IPS-18a (cell line): Measurements from ENCODE around the gene PPP2R5A.

ENCODE experiments used
- H3K27ac ChIP-seq: one replicate; pipeline ENCODE4 v1.5.1; 2013; ENCODE audit warnings: low read length
- H3K27me3 ChIP-seq: one replicate; pipeline ENCODE4 v1.6.1; 2013; ENCODE audit warnings: mild to moderate bottlenecking, low read length; ENCODE audit not compliant: control insufficient read depth, insufficient read depth
- H3K36me3 ChIP-seq: one replicate; pipeline ENCODE4 v1.6.1; 2013; ENCODE audit warnings: low read depth, low read length; ENCODE audit not compliant: control insufficient read depth
- H3K4me1 ChIP-seq: one replicate; pipeline ENCODE4 v1.6.1; 2013; ENCODE audit warnings: low read depth, low read length; ENCODE audit not compliant: control insufficient read depth
- H3K4me3 ChIP-seq: one replicate; pipeline ENCODE4 v1.5.1; 2013; ENCODE audit warnings: low read length
- H3K9ac ChIP-seq: one replicate; pipeline ENCODE4 v1.6.1; 2013; ENCODE audit warnings: mild to moderate bottlenecking, low read length, moderate library complexity
- H3K9me3 ChIP-seq: one replicate; pipeline ENCODE4 v1.6.1; 2013; ENCODE audit warnings: low read depth, low read length; ENCODE audit not compliant: control insufficient read depth

The PPP2R5A gene

GRCh38 chr1:212247988-212248387 lies 37.2 kb upstream of the PPP2R5A start:
- Histone ChIP-seq H3K4me1 (no peaks in the 10 kb centered on the region), H3K36me3 (no peaks in the 10 kb centered on the region), H3K9ac (no peak overlapping the region), H3K27ac (no peak overlapping the region), H3K4me3 (no peak overlapping the region), H3K9me3 (no peaks in the 10 kb centered on the region), H3K27me3 (no peaks in the 10 kb centered on the region)

- H3K27me3 ChIP-seq: no peaks in the 10 kb centered on the region
- H3K27ac ChIP-seq: no peak overlapping the region
- no peaks in the 10 kb centered on the region for H3K9me3 ChIP-seq
- no peak overlapping the region for H3K4me3 ChIP-seq
- no peaks in the 10 kb centered on the region for H3K36me3 ChIP-seq
- no peak overlapping the region for H3K9ac ChIP-seq
- H3K4me1 ChIP-seq: no peaks in the 10 kb centered on the region
Measured at GRCh38 chr1:212254853-212255363, 30.3 kb upstream of the PPP2R5A start.

GRCh38 chr1:212255705-212256307 lies 29.4 kb upstream of the PPP2R5A start:
- H3K27me3 ChIP-seq: no peaks in the 10 kb centered on the region
- no peak overlapping the region for H3K27ac ChIP-seq
- no peaks in the 10 kb centered on the region for H3K36me3 ChIP-seq
- no peaks in the 10 kb centered on the region for H3K9me3 ChIP-seq
- no peak overlapping the region for H3K9ac ChIP-seq
- no peak overlapping the region for H3K4me3 ChIP-seq
- H3K4me1 ChIP-seq: no peaks in the 10 kb centered on the region

- no peaks in the 10 kb centered on the region for H3K9me3 ChIP-seq
- no peaks in the 10 kb centered on the region for H3K27me3 ChIP-seq
- H3K9ac ChIP-seq: no peak overlapping the region
- no peak overlapping the region for H3K4me3 ChIP-seq
- H3K36me3 ChIP-seq: no peaks in the 10 kb centered on the region
- no peak overlapping the region for H3K27ac ChIP-seq
- H3K4me1 ChIP-seq: no peaks in the 10 kb centered on the region
Measured at GRCh38 chr1:212256369-212256768, 28.8 kb upstream of the PPP2R5A start.

GRCh38 chr1:212257157-212257556 lies 28.1 kb upstream of the PPP2R5A start:
- Histone ChIP-seq H3K27me3 (no peaks in the 10 kb centered on the region), H3K27ac (no peak overlapping the region), H3K4me1 (no peaks in the 10 kb centered on the region), H3K9me3 (no peaks in the 10 kb centered on the region), H3K36me3 (no peaks in the 10 kb centered on the region), H3K9ac (no peak overlapping the region), H3K4me3 (no peak overlapping the region)

GRCh38 chr1:212259693-212260480 lies 25.3 kb upstream of the PPP2R5A start:
- H3K27me3 ChIP-seq: no peaks in the 10 kb centered on the region
- no peaks in the 10 kb centered on the region for H3K4me1 ChIP-seq
- H3K27ac ChIP-seq: no peak overlapping the region
- H3K9me3 ChIP-seq: no peaks in the 10 kb centered on the region
- no peak overlapping the region for H3K9ac ChIP-seq
- H3K36me3 ChIP-seq: no peaks in the 10 kb centered on the region
- no peak overlapping the region for H3K4me3 ChIP-seq

GRCh38 chr1:212260557-212261355 lies 24.5 kb upstream of the PPP2R5A start:
- H3K36me3 ChIP-seq: no peaks in the 10 kb centered on the region
- no peaks in the 10 kb centered on the region for H3K9me3 ChIP-seq
- no peaks in the 10 kb centered on the region for H3K27me3 ChIP-seq
- no peak overlapping the region for H3K27ac ChIP-seq
- no peaks in the 10 kb centered on the region for H3K4me1 ChIP-seq
- H3K4me3 ChIP-seq: no peak overlapping the region
- no peak overlapping the region for H3K9ac ChIP-seq

GRCh38 chr1:212261361-212261929 lies 23.8 kb upstream of the PPP2R5A start:
- Histone ChIP-seq H3K27me3 (no peaks in the 10 kb centered on the region), H3K36me3 (no peaks in the 10 kb centered on the region), H3K27ac (no peak overlapping the region), H3K9me3 (no peaks in the 10 kb centered on the region), H3K9ac (no peak overlapping the region), H3K4me1 (no peaks in the 10 kb centered on the region), H3K4me3 (no peak overlapping the region)

GRCh38 chr1:212267017-212267416 lies 18.2 kb upstream of the PPP2R5A start:
- Histone ChIP-seq H3K36me3 (no peaks in the 10 kb centered on the region), H3K9me3 (no peaks in the 10 kb centered on the region), H3K27me3 (no peaks in the 10 kb centered on the region), H3K4me3 (no peak overlapping the region), H3K27ac (no peak overlapping the region), H3K9ac (no peak overlapping the region), H3K4me1 (peaks cover 3% of the 10 kb centered on the region)

GRCh38 chr1:212267460-212267859 lies 17.8 kb upstream of the PPP2R5A start:
- H3K27me3 ChIP-seq: no peaks in the 10 kb centered on the region
- H3K9me3 ChIP-seq: no peaks in the 10 kb centered on the region
- peaks cover 3% of the 10 kb centered on the region for H3K4me1 ChIP-seq
- no peak overlapping the region for H3K9ac ChIP-seq
- H3K36me3 ChIP-seq: no peaks in the 10 kb centered on the region
- H3K27ac ChIP-seq: no peak overlapping the region
- no peak overlapping the region for H3K4me3 ChIP-seq

GRCh38 chr1:212269306-212269705 lies 15.9 kb upstream of the PPP2R5A start:
- H3K9ac ChIP-seq: no peak overlapping the region
- peaks cover 3% of the 10 kb centered on the region for H3K4me1 ChIP-seq
- no peaks in the 10 kb centered on the region for H3K27me3 ChIP-seq
- H3K36me3 ChIP-seq: no peaks in the 10 kb centered on the region
- no peaks in the 10 kb centered on the region for H3K9me3 ChIP-seq
- H3K27ac ChIP-seq: no peak overlapping the region
- no peak overlapping the region for H3K4me3 ChIP-seq
